ENCODE data around the gene SCNN1B. TPM values are rescaled to one million over a fixed set of nuclear protein-coding genes. Genes with fewer than 3 reads are reported as not detected.
A peak's percentile ranks its signal among the peaks of the same experiment; 100 is the strongest.
"Not testable (repeated sequence)": the region's sequence is repeated elsewhere in the genome, so short reads cannot be mapped to it uniquely, and the experiment has no call there.

The SCNN1B gene
- total RNA-seq, 1 donor from 2014 or later, result 3.0 TPM

DNA sequence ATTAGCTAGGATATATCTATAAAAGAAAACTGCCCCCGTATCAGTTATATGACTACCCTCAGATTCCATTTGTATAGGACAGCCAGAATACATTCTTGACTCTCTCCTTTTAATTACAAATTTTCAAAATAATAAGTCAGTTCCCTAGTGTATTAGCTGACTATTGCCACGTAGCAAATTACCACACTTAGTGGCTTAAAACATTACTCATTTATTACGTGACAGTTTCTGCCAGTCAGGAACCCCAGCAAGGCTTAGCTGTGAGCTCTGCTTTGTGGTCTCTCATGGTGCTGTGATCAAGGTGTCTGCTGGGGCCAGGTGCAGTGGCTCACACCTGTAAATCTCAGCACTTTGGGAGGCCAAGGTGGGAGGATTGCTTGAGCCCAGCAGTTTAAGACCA is 13.9 kb upstream of the SCNN1B start:
- DNase-seq (ENCODE audit: low read depth in 2 of 2), result no peak

DNA sequence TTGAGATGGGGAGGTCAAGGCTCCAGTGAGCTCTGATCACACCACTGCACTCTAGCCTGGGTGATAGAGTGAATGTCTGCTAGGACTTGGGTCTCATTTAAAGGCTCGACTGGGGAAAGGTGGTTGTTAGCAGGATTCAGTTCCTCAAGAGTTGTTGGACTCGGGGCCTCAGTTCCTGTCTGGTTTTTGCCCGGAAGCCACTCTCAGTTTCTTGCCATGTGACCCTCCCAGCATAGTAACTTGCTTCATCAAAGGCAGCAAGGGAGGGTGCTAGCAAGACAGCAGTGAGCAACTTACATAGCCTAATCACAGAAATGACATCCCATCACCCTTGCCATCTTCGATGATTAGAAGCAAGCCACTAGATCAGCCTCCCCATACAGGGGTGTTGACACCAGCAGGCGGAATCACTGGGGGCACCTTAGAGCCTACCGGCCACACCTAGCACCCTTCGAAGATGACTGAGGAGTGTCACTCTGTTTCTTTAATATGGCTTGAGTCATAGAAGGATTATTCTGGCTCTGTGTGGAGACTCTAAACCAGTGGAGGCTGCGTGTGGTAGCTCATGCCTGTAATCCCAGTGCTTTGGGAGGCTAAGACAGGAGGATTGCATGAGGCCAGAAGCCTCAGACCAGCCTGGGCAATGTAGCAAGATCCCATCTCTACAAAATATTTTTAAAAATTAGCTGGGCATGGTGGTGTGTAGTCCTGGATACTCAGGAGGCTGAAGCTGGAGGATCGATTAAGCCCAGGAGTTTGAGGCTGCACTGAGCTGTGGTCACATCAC is 13.2 kb upstream of the SCNN1B start:
- no peak for DNase-seq (ENCODE audit: low read depth in 2 of 2)

DNA sequence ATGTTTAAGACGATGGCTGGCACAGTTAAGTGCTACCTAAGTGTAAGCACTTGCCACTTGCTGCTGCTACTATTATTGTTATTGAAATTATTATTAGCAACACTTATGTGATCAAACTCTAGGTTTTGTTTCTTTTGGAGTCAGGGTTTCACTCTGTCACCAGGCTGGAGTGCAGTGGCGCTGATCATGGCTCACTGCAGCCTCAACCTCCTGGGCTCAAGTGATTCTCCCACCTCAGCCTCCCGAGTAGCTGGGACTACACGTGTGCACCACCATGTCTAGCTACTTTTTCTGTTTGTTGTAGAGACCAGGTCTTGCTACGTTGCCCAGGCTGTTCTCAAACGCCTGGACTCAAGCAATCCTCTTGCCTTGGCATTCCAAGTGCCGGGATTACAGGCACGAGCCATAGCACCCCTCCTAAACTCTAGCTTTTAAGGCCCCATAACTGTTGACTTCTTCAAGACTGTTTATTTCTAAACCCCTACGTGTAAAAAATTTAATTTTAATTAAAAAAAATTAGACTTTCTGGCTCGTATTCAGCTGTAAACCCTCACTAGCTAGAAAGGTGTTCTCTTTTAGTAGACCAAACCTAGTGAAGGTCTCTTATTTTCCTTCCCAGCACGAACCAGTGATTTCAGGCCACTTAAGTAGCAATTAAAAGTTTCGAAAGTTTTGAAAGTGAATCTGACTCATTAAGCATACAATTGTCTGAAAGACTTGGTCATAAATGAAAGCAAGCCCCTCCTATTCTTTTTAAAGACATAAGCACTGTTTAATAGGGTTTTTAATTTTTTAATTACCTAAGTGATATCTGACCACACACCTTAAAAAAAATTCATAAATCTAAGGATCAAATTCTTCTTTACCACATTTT is 11.7 kb upstream of the SCNN1B start:
- DNase-seq (ENCODE audit: low read depth in 2 of 2), result no peak

DNA sequence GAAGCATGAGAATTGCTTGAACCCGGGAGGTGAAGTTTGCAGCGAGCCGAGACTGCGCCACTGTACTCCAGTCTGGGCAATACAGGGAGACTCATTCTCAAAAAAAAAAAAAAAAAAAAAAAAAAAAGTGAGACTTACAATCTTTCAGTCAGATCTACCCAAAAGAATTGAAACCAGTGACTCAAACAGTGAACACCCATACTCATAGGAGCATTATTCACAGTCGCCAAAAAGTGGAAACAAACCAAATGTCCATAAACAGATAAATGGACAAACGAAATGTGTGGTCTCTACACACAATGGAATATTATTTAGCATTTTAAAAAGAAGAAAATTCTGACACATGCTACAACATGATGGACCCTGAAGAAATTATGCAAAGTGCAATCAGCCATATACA is 9.1 kb upstream of the SCNN1B start:
- no peak for DNase-seq (ENCODE audit: low read depth in 2 of 2)

DNA sequence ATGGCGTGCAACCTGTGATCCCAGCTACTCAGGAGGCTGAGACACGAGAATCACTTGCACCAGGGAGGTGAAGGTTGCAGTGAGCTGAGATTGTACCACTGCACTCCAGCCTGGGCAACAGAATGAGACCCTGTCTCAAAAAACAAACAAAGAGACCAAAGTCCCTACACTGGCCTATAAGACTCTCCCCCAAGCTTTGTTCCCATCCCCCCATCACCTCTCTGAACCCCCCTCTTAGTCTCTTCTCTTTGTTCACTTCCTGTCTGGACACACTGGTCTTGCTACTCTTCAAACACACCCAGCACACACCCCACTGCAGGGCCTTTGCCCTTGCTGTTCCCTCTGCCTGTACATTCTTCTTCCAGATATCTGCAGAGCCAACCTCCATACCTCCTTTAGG is 7.8 kb upstream of the SCNN1B start:
- no peak for DNase-seq (ENCODE audit: low read depth in 2 of 2)

DNA sequence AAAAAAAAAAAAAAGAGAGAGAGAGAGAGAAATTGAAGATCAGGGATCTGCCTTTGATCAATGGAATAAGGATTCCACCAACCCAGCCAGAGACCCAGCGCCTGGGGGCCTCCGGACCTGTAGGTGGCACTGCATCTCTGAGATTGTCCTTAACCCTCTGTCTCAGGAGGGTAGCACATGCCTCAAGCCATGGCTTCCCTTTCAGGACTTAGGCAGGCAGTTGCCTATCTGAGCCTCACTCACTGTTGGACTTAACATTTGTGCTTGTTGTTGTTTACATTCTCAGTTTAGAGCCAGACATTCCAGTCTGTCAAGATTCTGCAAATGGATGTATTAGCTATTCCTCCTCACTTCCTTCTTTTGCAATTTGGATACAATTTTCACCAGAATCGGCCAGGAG is 5.1 kb upstream of the SCNN1B start:
- DNase-seq (ENCODE audit: low read depth in 2 of 2), result peak in 1 of 2 donors; percentile 10

DNA sequence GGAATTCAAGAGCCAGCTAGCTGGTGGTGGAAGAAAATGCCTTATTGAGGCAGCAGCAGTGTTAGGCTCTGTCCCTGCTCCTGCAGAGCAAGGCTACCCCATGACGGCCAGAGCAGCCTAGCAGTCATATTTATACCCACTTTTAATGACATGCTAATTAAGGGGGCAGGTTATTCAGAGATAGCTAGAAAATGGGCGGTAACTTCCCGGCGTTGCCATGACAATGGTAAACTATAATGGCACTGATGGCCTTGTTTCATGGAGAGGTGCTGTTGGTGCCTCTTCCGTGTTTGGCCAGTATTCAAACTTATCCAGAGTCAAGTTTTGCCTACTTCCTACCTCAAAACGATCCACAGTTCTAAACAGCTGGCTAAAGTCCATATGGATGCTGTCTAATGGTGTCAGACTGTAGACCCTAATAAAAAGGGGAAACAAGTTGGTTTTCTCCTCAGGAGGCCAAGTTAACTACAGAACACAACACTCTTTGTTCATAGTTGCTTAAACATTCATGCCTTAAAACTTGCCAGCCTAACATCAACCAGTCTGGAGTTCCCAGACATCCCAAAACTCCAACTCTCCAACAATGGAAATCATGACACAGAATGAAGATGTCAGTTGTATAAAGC is 3.7 kb upstream of the SCNN1B start:
- DNase-seq (ENCODE audit: low read depth in 2 of 2), result no peak

DNA sequence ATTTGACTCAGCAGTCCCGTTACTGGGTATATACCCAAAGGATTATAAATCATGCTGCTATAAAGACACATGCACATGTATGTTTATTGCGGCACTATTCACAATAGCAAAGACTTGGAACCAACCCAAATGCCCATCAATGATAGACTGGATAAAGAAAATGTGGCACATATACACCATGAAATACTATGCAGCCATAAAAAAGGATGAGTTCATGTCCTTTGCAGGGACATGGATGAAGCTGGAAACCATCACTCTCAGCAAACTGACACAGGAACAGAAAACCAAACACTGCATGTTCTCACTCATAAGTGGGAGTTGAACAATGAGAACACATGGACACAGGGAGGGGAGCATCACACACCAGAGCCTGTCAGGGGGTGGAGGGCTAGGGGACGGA is 2.3 kb upstream of the SCNN1B start:
- not testable (repeated sequence) for DNase-seq (ENCODE audit: low read depth in 2 of 2)

DNA sequence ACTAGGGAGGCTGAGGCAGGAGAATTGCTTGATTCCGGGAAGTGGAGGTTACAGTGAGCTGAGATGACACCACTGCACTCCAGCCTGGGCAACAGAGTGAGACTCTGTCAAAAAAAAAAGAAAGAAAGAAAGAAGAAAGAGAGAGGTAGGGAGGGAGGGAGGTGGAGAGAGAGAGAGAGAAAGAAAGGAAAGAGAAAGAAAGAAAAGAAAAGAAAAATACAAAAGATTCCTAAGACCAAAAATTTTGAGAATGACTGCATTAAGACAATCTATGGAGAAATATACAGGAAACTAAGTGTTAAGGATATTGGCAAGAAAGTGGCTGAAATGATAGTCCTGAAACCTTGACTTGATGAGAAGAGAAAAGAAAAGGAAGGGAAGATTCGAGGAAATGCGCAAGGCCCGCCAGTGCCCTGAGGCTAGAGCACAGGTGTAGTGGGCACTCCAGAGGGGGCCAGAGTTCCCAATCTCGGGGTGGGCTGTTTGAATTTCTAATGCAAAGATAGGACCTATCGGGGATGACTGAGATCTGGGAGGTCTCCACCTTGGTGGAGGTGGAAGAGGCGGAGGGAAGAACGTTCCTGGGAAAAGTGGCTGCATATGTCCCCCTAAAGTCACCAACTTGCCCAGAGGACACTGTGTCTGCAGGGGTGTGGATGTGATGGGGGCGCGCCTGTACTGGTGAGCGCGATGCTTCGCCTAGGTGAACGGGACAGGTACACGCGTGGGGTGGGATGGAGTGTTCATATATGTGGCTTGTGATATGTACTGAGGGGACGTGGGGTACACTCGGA is 654 bp upstream of the SCNN1B start:
- DNase-seq (ENCODE audit: low read depth in 2 of 2), result no peak

DNA sequence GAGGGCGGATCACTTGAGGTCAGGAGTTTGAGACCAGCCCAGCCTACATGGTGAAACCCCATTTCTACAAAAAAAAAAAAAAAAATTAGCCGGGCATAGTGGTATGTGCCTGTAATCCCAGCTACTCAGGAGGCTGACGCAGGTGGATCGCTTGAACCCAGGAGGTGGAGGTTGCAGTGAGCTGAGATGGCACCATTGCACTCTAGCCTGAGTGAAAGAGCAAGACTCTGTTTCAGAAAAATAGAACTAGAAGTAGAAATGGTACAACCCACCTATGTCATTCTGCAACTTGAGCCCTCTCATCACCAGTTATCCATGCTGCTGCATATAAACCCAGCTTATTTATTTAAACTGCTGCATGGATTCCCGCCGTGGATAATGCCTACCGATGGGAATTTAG is 1.6 kb downstream of the SCNN1B start:
- DNase-seq (ENCODE audit: low read depth in 2 of 2), result no peak

DNA sequence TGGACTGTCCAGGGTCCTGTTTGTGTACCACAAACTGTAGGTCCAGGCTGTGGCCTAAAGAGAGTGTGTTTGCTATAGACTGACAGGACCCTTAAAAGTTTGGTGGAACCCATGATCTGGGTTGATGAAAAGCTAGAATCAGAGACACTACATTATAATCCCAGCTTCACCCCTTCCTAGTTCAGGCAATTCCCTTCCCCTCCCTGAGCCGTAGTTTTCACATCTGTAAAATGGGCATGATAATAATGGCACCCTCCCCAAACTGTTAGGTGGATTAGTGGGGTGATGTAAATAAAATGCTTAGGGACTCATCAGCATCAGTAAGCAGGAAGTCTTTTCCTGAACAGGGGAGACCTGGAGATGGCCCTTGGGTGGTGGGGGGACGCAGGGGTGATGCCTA is 2.5 kb downstream of the SCNN1B start:
- DNase-seq (ENCODE audit: low read depth in 2 of 2), result no peak

DNA sequence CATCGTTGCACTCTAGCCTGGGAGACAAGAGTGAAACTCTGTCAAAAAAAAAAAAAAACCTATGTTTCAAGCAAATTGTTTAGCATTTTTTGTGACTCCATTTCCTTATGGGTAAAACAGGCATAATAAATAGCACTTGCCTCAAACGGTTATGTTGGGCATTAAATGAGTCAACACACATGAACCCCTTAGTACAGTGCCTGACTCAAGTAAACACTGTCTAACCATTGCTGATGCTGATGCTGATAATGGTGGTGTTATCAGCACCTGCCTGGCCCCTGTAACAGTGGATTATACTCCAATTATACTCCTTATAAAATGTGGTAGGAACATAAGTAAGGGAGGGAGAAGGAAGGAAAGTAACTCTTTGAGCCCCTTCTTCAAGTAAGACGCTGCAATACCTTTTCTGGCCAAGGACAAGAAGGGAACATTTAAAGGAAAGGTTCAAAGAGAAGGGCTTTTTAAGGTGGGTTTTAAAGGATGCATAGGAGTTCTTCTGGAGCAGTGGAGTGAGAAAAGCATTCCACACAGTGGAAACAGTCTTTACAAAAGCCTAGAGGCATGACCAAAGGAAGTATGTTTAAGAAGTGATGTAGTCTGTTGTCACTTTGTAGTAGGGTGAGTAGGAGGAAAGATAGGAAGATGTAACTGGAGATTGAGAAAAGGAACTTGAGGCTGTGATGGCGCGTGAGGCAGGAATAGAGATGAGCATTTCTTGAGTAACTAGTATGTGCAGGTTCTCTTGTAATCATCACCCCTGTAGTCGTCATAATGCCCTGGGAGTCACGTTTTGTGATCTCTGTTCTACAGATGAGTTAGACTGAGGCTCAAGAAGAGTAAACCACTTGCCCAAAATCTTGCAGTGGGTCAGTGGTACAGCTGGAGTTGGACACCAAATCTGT is 4.3 kb downstream of the SCNN1B start:
- DNase-seq (ENCODE audit: low read depth in 2 of 2), result no peak

DNA sequence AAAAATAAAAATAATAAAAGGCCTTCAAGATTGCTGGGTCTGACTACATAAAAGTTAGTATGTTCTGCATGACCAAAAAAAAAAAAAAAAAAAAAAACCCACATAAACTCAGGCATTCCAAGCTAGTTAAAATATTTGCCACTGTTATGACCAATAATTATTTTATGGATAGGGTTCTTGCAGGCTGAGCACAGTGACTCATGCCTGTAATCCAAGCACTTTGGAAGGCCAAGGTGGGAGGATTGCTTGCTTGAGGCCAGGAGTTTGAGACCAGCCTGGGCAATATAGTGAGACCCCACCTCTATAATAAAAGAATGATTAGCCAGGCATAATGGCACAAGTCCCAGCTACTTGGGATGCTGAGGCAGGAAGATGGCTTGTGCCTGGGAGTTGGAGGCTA is 8.1 kb downstream of the SCNN1B start:
- no peak for DNase-seq (ENCODE audit: low read depth in 2 of 2)

DNA sequence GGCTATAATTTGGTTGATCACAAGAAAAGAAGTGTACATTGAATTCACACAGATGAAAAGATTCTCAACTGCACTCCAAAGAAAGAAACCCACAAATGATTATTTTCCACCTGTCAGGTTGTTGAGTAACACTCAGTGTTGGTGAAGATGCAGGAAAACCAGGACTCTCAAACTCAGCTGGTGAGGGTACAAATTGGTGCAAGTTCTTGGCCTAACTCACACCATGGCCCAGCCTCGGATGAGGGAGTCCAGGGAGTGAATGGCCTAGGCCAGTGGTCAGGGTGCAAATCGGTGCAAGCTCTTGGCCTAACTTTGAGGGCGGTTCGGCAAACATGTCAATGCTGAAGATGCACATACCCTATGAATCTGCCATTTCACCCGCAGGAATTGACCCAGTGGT is 8.6 kb downstream of the SCNN1B start:
- no peak for DNase-seq (ENCODE audit: low read depth in 2 of 2)

DNA sequence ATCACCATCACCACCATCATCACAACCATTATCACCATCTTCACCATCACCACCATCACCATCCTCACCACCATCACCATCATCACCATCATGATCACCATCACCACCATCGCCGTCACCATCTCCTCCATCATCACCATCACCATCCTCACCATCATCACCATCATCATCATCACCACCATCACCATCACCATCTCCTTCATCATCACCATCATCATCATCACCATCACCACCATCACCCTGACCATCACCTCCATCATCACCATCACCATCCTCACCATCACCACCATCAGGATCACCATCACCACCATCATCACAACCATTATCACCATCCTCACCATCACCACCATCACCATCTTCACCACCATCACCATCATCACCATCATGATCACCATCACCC is 14.1 kb downstream of the SCNN1B start:
- no peak for DNase-seq (ENCODE audit: low read depth in 2 of 2)

DNA sequence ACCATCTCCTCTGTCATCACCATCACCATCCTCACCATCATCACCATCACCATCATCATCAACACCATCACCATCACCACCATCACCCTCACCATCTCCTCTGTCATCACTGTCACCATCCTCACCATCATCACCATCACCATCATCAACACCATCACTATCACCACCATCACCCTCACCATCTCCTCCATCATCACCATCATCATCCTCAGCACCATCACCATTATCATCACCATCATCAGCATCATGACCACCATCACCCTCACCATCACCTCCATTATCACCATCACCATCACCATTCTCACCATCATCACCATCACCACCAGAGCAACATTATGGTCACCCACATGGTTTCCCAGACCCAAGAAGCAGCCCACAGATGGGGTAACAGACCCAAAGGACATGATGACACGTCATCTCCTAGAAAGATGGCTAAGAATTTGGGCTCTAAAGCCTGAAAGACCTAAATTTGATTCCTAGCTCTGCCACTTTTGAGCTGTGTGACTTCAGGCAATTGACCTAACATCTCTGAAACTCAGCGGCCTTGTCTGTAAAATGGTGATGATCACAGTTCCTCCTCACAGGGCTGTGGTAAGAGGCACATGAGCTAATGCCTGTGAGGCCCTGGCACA is 14.6 kb downstream of the SCNN1B start:
- no peak for DNase-seq (ENCODE audit: low read depth in 2 of 2)

DNA sequence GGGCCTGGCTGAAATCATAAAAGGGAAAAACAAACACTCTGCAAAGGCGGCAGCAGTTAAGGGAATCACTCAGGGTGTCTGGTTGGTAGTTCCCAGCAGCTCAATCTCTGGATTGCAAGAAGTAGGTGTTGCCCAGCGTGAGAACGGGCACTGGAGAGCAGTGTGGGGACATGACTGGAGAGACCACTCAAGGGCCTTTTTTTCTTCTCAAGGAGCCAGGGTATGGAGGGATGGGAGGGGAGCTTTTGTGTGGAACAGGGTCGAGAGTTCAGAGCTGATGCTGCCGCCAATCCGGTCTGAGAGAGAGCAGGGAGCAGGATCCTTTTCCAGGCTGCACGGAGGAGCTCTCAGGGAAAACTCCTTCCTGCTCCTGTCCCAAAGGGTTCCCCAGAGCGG is 15.2 kb downstream of the SCNN1B start:
- DNase-seq (ENCODE audit: low read depth in 2 of 2), result peak in 1 of 2 donors; percentile 32

DNA sequence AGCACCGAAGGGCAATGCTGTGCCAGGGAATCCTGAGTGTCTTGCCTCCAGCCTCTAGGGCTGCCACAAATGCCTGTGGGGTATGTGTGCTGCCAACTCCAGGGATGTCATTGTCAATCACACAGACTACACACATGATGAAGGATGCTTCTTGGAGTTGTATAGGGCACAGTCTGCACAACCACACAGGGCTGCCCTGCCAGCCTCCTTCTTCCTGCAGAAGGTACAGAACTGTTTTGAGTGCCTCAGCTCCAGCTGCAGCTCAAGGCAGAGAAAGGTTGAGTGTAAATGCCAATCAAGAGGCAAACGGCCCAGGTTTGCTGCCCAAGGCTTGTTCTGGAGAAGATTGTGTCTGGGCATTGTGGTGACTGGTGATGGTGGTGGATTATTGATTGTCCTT is 15.6 kb downstream of the SCNN1B start:
- no peak for DNase-seq (ENCODE audit: low read depth in 2 of 2)

DNA sequence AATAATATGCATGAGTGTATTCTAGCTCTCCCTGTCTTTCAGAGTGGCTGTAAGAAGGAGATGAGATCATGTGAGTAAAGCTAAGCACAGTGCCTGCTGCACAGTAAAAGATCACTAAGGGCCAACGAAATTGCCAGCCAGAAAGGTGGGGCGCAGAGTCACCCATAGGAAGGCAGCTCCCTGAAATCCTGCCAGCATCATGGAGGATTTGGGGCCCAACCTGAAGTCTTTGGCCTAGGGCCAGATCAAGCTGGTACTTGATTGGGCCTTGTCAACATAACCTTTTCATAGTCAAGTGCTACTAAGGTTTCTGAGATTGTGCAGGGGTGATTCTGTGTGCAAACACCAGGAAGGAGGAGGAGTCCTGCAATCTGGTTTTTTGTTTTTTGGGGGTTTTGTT is 16.5 kb downstream of the SCNN1B start:
- no peak for DNase-seq (ENCODE audit: low read depth in 2 of 2)

Measured in dermis microvascular lymphatic vessel endothelial cell (primary cell).